ENCODE measurements around the gene SEMA4B.

GRCh38 chr15:90243943-90244639 is 43.0 kb downstream of the SEMA4B start:
- TF ChIP-seq CTCF (conservative IDR thresholded peaks at IDR 0.05; ENCODE audit: low read length) (no peak), EZH2phosphoT487 (IDR thresholded peaks at IDR 0.05; ENCODE audit: borderline replicate concordance) (no peak)

All from Loucy (cell line).